GM21390 (cell line): Measurements from ENCODE around the gene SEPTIN1.
A peak's percentile ranks its signal among the peaks of the same experiment; 100 is the strongest.

Experiments
- ATAC-seq: cut with Tn5 transposase; IDR thresholded peaks from one replicate; pipeline ENCODE4 v1.9.1; 2021; ENCODE audit not compliant: unreplicated experiment

The SEPTIN1 gene

DNA sequence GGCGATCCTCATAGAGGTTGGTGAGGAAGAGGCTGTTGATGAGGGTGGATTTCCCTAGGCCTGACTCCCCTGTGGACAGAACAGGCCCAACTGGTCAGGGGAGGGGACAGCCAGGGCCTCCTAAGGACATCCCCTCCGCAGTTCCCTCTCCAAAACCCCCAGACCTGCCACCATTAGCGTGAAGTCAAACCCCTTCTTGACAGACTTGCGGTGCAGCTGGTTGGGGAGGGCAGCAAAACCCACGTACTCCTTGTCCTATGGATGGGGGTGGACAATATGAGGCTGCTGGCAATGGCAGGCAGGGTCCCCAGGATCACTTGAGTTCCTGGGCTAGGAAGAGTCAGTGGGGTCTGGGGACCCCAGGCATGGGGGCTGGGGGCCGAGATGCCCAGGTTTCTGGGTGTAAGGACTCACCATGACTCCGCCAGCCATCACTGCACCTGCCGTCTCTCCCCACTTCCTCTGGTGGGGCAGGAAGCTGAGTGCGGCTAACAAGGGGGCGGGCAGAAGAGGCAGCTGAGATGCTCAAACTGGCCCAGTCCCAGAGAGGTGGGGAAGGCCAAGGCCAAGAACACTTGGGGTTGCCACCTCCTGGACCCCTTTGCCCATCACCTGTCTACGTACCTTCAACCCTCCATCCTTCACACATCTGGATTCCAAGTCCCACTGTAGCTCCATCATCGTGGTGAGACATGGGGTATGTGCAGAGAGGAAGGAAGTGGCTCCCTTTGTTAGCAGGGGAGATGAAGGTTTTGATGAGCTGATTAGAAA, at the start of gene SEPTIN1:
Gene SEPTIN1, minus strand, starts transcription at position 451 of the 771 bp plus-strand sequence. Its CDS starts 19 bp downstream, at position 432.
- ATAC-seq: no peak

DNA sequence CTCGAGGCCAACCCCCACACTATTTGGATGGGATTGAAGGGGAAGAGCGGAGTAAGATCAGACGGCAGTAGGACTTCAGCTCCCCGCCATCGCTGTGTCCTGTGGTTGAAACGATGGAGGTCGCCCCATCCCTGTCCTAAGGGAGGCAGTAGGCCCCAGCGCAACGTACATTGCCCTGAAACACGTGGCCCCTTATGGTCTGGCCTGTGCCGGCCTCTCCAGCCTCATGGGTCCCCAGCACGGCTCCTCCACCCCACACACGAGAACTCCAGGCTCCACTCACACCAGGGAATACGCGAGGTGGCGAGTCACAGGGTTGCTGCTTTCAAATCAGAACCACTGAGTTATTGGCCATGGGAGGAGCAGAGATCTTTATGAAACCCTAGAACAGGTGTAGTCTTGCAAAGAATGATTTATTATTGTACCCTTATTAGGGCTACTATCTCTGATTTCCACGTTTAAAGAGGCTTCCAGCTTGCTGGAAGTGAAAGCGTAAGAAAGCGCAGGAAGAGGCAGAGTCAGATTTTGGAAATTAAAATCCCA, 48.1 kb upstream of the SEPTIN1 start:
- peak; percentile 14 for ATAC-seq

- ATAC-seq: peak; percentile 97
These were observed 47.5 kb upstream of the SEPTIN1 start, which contains the start of gene DCTPP1 for GRCh38 chr16:30429678-30430427. Gene DCTPP1, minus strand, starts transcription at chr16:30430030. Its CDS starts 50 bp downstream, at chr16:30429980.

GRCh38 chr16:30429418-30429677, 47.0 kb upstream of the SEPTIN1 start:
- no peak for ATAC-seq

DNA sequence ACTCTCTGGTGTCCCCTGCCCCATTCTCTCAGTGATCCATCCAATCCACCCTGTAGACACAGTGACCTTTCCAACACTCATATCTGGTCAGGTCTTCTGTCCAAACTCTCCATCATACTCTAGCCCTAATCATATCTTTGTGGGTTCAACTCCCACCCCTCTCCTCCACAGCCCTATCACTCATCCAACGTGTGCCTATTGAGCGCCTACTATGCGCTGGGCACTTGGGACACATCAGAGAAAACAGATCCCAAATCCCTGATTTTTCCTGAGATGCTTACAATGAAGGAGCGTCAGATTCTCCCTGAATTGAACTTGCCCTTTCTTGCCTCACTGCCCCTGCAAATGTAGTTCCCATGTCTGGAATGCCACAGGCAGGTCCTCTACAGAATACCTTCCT, 45.7 kb upstream of the SEPTIN1 start:
- ATAC-seq: no peak

GRCh38 chr16:30421010-30421409, 38.6 kb upstream of the SEPTIN1 start:
- ATAC-seq: no peak

DNA sequence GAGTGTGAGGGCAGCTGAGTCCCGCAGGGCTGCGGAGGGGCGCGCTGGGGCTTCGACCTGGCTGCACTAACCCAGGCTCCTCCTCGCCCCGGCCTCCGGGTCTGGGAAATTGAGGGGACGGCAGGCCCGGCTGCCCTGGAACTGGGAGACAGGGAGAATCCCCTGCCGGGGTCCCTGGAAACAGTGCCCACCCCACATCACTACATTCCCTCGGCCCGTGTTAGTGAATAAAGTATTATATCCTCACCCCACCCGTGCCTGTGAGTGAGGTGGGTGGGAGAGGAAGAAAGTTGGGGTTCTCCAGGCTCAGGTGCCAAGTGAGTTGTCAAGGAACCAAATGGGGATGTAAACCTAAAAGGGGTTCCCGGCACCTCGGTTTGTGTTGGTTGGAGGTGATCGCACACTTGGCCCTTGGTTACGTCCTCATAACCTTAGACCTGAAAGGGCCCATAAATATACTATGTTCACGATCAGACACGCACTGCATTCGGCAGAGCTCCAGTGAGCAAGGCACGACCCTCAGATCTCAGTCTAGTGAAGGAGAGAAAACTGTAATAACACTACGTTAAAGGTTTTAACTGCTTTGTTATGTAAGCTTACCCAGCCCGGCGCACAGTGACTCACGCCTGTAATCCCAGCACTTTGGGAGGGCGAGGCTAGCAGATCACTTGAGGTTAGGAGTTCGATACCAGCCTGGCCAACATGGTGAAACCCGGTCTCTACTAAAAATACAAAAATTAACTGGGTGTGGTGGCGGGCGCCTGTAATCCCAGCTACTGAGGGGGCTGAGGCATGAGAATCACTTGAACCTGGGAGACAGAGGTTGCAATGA, 36.2 kb upstream of the SEPTIN1 start:
- ATAC-seq: no peak

GRCh38 chr16:30417529-30418349, 35.4 kb upstream of the SEPTIN1 start:
- peak; percentile 77 for ATAC-seq

DNA sequence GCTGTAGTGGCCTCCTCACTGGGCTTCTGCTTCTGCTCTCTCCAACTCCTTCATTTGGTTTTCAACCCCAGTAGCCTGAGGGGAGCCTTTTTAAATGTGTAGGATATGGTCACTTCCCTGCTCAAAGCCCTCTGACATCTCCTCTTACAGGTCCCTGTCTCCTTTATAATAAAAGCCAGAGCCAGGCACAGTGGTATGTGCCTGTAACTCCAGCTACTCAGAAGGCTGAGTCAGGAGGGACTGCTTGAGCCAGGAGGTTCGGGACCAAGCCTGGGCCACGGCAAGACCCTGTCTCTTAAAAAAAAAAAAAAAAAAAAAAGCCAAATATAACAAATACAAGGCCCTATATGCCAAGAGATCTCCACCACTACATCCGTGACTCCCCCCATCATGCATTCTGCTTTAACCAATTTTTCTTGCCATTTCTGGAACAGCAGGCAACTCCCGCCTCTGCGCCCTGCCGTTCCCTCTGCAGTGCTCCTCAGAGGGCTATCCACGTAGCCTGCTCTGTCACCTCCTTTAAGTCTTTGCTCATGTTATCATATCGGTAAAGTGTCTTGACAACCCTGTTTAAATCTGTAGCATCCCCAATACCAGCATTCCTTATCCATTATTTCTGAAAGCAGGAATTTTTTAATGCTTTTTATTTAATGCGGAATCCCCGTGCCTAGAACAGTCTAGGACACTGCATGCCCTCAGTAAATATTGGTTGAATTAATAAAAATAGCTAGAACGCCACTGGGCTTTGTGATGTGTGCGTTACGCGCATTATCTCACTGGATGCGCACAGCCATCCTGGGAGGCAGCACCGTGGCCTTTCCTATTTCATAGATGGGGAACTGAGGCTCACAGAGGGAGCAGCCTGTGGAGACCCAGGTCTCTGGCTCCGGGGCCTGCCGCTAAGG, 34.5 kb upstream of the SEPTIN1 start:
- no peak for ATAC-seq

DNA sequence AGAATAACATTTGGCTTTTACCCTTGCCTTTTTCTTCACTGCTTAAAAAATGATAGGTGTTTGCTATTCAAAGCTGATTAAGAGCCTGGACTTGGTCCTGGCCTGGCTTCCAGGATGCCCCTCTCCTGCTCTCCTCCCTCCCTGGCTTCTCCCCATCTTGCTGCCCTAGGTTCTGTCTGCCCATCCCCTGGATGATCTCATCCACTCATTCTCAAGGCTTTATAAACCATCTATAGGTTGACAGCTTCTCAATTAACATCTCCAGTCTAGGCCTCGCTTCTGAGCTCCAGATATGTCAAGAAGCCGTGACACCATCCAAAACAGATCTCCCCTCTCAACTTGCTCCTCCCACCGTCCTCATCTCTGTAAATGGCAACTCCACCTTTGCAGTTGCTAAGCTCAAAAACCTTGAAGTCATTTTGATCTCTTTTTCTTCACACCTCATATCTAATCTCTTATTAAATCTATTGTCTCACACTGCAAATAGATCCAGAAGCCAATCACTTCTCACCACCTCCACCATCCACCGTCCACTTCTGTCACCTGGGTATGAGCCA, 33.8 kb upstream of the SEPTIN1 start:
- no peak for ATAC-seq

- ATAC-seq: no peak
These were observed 31.8 kb upstream of the SEPTIN1 start for GRCh38 chr16:30414159-30414558.

GRCh38 chr16:30413112-30413806, 30.9 kb upstream of the SEPTIN1 start:
- no peak for ATAC-seq

GRCh38 chr16:30409125-30410060, 27.0 kb upstream of the SEPTIN1 start:
- ATAC-seq: no peak

GRCh38 chr16:30407804-30408534, 25.6 kb upstream of the SEPTIN1 start:
- no peak for ATAC-seq

- peak; percentile 80 for ATAC-seq
These were observed 24.9 kb upstream of the SEPTIN1 start, which contains the start of gene ZNF771 for GRCh38 chr16:30407102-30407803. Gene ZNF771, plus strand, starts transcription at chr16:30407606. Its CDS starts 448 bp downstream, at chr16:30408054.

DNA sequence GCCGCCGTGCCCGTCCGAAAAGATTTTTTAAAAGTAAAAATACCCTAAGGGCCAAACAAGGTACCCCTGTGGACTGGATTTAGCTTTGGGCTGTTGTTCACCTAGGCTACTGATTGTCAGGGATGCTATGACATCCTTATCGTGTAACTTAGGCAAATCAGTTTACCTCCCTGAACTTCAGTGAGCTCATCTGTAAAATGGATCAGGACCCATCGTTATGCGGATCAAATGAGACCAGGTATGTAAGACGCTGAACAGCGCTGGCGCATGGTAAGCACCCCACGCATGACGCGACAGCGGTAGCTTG, 24.4 kb upstream of the SEPTIN1 start:
- no peak for ATAC-seq
